Cardiac fibroblast (primary cell): ENCODE data around the gene TENT5C.

Experiments used
- DNase-seq, 2 donors: peaks; one replicate each; pipeline versions ENCODE4 v3.0.0 to v3.0.0-alpha.2; 2010; ENCODE audit warnings: low read depth in 2 of 2
- H3K4me3 ChIP-seq, 2 donors: replicated peaks in 1 of 2; 1 replicate in 1 of 2; 2 replicates in 1 of 2; pipeline ENCODE4 v1.5.1; 2011; ENCODE audit warnings: low read depth in 2 of 2, low read length in 2 of 2, mild to moderate bottlenecking in 2 of 2, moderate library complexity in 1 of 2
- TF ChIP-seq, protein P1 (sequence below): IDR thresholded peaks from one replicate; pipeline ENCODE4 v1.5.1; 2011; ENCODE audit warnings: low read depth, mild to moderate bottlenecking, low read length, inconsistent platforms

The TENT5C gene

DNA sequence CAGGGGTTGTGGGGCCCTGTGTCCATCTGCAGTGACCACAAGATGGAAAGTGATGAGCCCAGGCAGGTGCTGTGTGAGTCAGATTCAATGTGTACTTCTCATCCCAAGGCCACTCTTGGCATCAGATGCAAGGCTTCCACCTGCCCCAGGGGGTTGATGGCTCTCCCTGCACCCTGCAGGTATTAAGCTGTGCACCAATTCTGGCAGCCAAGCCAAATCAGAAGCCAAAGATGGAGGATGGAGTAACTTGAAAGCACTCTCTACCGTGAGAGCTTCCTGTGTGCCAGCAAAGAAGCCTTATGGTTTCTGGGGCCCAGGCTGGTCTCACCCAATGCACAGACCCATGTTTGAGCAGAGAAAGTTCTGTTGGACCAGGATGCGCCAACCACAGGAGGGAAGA lies 44.3 kb upstream of the TENT5C start:
- DNase-seq, result no peak
- no peak overlapping the region for H3K4me3 ChIP-seq
- TF ChIP-seq, protein P1, sequence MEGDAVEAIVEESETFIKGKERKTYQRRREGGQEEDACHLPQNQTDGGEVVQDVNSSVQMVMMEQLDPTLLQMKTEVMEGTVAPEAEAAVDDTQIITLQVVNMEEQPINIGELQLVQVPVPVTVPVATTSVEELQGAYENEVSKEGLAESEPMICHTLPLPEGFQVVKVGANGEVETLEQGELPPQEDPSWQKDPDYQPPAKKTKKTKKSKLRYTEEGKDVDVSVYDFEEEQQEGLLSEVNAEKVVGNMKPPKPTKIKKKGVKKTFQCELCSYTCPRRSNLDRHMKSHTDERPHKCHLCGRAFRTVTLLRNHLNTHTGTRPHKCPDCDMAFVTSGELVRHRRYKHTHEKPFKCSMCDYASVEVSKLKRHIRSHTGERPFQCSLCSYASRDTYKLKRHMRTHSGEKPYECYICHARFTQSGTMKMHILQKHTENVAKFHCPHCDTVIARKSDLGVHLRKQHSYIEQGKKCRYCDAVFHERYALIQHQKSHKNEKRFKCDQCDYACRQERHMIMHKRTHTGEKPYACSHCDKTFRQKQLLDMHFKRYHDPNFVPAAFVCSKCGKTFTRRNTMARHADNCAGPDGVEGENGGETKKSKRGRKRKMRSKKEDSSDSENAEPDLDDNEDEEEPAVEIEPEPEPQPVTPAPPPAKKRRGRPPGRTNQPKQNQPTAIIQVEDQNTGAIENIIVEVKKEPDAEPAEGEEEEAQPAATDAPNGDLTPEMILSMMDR, result no peak

DNA sequence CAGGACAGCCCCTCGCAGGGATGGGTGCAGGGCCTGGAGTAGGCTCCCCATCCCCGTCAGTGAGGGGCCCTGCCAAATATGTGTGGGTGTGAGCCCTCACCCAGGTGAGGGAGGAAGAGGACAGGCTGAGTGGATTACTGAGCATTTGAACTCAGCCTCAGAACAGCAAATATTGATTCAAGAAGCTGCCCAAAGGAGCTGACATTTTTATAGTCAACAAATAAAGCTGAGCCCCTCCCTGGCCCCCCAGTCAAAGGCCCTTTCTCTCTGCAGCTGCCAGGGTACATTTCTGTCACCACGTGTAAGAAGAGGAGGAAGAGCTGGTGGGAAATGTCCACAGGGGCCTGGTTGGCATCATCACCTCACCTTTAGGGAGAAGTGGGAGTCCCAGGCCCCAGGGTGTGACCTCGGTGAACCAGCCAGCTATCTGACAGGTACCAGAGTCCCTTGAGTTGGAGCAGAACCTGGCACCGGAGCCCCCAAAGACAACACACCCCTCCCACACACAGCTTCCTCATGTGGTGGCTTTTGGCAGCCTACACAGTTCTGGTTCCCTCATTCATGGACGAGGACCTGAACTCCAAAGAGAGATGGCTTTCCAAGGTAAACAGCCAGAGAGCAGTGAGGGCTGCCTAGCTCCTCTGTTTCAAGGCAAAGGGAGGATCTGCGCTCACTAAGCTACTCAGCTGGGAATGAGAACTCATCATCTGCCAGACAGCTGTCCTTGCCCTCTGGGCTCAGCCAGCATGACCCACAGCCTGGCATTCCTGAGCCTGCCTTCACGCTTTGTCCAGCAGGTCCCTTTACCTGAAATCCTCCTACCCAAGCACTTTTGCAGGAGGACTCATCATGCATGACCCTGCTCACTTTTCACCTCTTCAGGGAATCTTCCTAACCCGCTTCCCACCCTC lies 43.0 kb upstream of the TENT5C start:
- TF ChIP-seq, protein P1, result no peak
- no peak for DNase-seq
- H3K4me3 ChIP-seq, result no peak overlapping the region

DNA sequence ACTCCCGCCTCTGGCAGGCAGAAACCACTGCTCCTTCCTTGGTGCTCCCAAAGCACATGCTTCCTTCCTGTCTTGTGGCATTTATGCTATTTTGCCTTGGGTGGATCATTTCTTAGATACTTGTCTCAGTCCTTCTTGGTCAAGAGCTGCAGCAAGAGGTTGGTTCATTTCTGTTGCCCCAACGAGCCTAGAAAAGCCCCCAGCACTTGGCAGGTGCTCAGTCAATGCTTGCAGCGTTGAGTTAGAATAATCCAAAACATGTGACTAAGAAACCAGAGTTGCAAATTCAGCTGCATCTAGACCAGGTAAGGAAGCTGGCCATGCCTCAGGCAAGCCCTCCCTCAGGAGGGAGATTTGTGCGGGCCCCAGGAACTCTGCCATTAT lies 42.4 kb upstream of the TENT5C start:
- no peak for DNase-seq
- no peak overlapping the region for H3K4me3 ChIP-seq
- TF ChIP-seq, protein P1, result no peak

DNA sequence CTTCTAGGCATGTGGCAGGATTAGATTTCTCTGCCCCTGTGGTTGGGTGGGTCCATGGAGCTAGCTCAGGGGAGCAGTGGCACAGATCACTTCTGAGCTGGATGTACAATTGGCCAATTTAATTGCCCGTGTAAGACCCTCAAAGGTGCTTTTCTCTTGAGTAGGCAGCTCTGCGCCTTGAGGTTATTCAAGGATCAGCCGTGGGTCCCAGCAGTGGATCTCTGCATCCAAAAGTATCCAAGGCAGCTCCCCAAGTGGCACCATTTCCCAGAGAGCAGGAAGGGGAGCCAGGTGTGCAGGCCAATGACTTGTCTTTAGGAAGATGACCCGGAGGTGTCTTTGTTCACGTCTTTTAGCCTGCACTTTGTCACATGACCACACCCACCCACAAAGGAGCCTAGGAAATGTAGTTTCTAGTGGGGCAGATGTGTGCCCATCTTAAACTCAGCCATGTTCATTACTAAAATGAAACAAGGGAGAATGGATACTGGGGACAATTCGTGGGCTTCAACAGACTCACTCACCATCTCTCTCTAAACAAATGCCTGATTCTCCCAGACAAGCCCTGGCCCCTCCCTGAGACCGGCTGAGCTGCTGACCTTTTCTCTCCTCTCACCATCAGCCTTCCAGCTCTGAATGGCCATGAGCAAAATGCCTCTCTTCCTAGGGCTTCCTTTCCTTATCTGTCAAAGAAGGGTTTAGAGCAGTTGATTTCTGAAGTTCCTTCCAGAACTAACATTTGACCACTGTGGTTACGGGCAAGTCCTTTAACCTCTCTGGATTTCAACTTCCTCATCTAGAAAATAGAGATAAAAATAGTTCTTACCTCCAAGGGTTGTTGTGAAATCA lies 41.4 kb upstream of the TENT5C start:
- H3K4me3 ChIP-seq, result no peak overlapping the region
- no peak for DNase-seq
- TF ChIP-seq, protein P1, result no peak

DNA sequence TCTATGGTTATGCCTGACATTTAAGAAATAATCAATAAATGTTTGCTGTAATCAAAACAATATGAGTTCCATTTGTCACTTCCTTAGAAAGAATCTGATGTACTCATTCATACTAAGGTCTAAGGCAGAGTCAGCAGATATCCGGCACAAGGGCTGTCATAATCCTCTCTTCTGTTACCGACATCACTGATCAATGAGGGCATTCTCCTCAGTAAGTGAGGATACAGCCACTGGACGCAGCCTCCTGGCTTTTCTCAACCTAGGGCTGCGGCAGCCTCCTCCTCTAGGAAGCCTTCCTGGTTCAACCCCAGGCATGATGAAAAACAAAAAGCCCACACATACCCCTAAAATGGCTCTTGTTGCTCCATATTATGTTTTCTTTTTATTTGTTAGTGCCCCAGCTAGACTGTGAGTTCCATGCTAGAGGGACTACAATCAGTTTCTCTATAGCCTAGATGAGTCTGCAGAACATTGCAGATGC lies 40.7 kb upstream of the TENT5C start:
- no peak for DNase-seq
- TF ChIP-seq, protein P1, result no peak
- no peak overlapping the region for H3K4me3 ChIP-seq

DNA sequence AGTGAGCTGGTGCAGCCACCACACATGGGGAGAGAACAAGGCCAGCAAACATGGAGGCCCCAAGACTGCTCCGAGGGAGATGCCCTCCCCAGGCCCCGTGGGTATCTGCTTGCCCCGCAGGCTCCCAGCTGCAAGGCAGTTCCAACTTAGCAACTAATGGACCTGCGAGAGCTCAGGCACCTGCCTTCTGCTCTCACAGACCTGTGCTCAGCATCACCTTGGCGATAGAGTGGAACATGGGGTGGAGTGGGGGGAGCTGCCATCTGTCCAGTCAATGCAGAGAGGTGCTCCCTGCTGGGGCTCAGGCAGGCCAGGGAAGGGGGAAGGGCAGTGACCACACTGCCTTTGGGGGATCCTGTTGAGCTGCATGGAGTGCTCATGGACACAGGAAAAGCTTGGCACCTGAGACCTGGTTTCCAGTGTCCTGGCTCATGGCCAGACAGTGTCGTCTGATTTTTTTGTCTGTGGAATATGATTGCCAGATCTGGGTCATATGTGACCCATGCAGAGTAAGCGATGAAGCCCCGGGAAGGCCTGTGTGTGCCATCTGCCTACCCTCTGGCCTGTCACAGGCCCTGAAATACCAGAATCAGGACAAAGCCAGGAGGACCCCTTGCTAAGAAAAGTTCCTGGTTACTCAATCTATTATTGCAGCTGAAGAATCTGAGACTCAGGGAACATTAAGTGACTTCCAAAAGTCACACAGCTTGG lies 39.9 kb upstream of the TENT5C start:
- DNase-seq, result no peak
- H3K4me3 ChIP-seq, result no peak overlapping the region
- TF ChIP-seq, protein P1, result no peak
